ENCODE measurements around the gene DNAI1. TPM values are rescaled to one million over a fixed set of nuclear protein-coding genes. Genes with fewer than 3 reads are reported as not detected.

Gene DNAI1
- total and polyA plus RNA-seq, 2 of the 13 experiments (the other 11 are each of a cell fraction or from before 2014, with no cell fraction given): not detected

- TF ChIP-seq ZBED4 (CRISPR knock-in tag; IDR thresholded peaks at IDR 0.05; ENCODE audit: borderline replicate concordance) (no peak), ZNF30 (CRISPR knock-in tag; IDR thresholded peaks at IDR 0.05) (no peak), ZNF543 (CRISPR knock-in tag; IDR thresholded peaks at IDR 0.05) (no peak)
These were observed 16.5 kb downstream of the DNAI1 start (continued) for GRCh38 chr9:34475097-34475496.

- CTCF ChIA-PET (ENCODE audit: low intra/inter-chr PET ratio, low total read pairs): no interaction called here
- no peak for ATAC-seq
- no peak for TF ChIP-seq ZBED4 (CRISPR knock-in tag; IDR thresholded peaks at IDR 0.05; ENCODE audit: borderline replicate concordance)
- TF ChIP-seq JUND (CRISPR knock-in tag; IDR thresholded peaks at IDR 0.05): no peak
- no peak for TF ChIP-seq MTA1 (CRISPR knock-in tag; IDR thresholded peaks at IDR 0.05; ENCODE audit: borderline replicate concordance)
- TF ChIP-seq HMGXB3 (CRISPR knock-in tag; IDR thresholded peaks at IDR 0.05; ENCODE audit: borderline replicate concordance): no peak
- TF ChIP-seq ARHGAP35 (CRISPR knock-in tag; IDR thresholded peaks at IDR 0.05; ENCODE audit: borderline replicate concordance): no peak
- no peak for TF ChIP-seq ZBTB14 (CRISPR knock-in tag; IDR thresholded peaks at IDR 0.05)
These were observed 18.9 kb downstream of the DNAI1 start for GRCh38 chr9:34477541-34477940.

More at GRCh38 chr9:34477541-34477940, 18.9 kb downstream of the DNAI1 start:
- Histone ChIP-seq H3K79me2 (ENCODE audit: insufficient read depth, low read length) (no peaks in the 10 kb centered on the region), H3K9me3 (ENCODE audit: low read length) (no peaks in the 10 kb centered on the region), H3K4me3 (replicated peaks in 1 of 3; ENCODE audit: insufficient read depth in 1 of 3, low read depth in 2 of 3, low read length in 3 of 3) (no peak overlapping the region), H3K4me1 (ENCODE audit: insufficient read depth, low read length) (no peaks in the 10 kb centered on the region), H3K27ac (ENCODE audit: extremely low read length, insufficient read depth, low read length) (no peak overlapping the region), H2AFZ (ENCODE audit: low read length) (no peak overlapping the region), H3K4me2 (ENCODE audit: low read depth, low read length) (no peak overlapping the region), H3K9ac (ENCODE audit: insufficient read depth, low read depth, low read length) (no peak overlapping the region), H3K27me3 (ENCODE audit: control insufficient read depth in 1 of 2, insufficient read depth in 2 of 2, low read length in 2 of 2) (peaks cover 0 to 3% of the 10 kb centered on the region in 2 experiments; a peak in 1 of 5 replicates), H4K20me1 (ENCODE audit: insufficient read depth, low read length) (no peaks in the 10 kb centered on the region), H3K36me3 (replicated peaks in 1 of 2; ENCODE audit: control insufficient read depth in 1 of 2, insufficient read depth in 2 of 2, low read length in 2 of 2) (no peaks in the 10 kb centered on the region)
- POLR2A ChIA-PET: interaction anchor here (0.5 kb wide), 1 partner anchor 8 kb away, joined by 4 read pairs; no protein-coding TSS in a partner anchor
- WGBS (ENCODE audit: low lambda C conversion rate): 3% methylated on average over 1 of the region's 1 CpG
- DNase-seq (ENCODE audit: low spot score) (no peak), FAIRE-seq (no peak)
- in situ Hi-C loops (cut with HindIII; ENCODE audit: extremely low pct_ligation_motif_present, low pct_unique_long_range_greater_than_20kb): no loop called here
- no TSS peak for BruUV-seq (replicated peaks)
- intact Hi-C loops (cut with micrococcal nuclease; ENCODE audit: unreplicated experiment): no loop called here

All from HepG2 (cell line).